ENCODE data around the gene ETFB.

ETFB gene

DNA sequence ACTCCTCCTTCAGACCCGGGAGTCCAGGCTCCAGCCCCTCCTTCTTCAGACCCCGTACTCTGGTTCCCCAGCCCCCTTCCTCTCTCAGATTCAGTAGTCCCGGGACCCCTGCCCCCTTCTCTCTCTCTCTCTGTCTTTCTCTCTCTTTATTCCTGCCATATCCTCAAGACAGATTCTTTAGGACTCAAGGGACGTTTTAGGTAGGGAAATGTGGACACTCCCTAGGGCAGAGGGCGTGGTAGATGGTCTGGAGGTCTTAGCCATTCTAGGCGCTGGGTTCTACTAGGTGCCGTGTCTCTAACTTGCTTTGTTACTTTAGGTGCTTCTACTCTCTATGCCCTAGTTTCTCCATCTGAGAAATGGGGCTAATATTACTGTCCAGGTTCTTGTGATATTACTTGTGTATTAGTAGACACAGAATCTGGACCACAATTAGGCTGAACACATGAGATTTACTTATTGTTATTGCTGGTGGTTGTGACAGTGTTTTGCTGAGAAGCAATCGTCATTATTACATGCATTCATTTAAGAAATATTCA, 25.0 kb upstream of the ETFB start:
- Histone ChIP-seq H3K23ac (ENCODE audit: low read length) (no peak overlapping the region), H3K9me3 (ENCODE audit: insufficient read depth, low read depth, low read length) (no peaks in the 10 kb centered on the region), H2BK5ac (ENCODE audit: low read depth, low read length, poor library complexity) (no peak overlapping the region), H4K8ac (ENCODE audit: low read depth, low read length) (no peak overlapping the region), H2AFZ (ENCODE audit: insufficient read depth, low read length, poor library complexity) (no peak overlapping the region), H4K91ac (ENCODE audit: low read depth, low read length) (no peak overlapping the region), H3K79me2 (ENCODE audit: control insufficient read depth, insufficient read depth, low read length, poor library complexity) (no peaks in the 10 kb centered on the region), H2AK5ac (ENCODE audit: low read length) (no peak overlapping the region), H3K4ac (ENCODE audit: low read depth, low read length) (no peak overlapping the region), H3K4me2 (ENCODE audit: low read length) (no peak overlapping the region), H2BK120ac (ENCODE audit: insufficient read depth, low read length, poor library complexity) (no peak overlapping the region), H3K18ac (ENCODE audit: low read length) (no peak overlapping the region), H3K36me3 (ENCODE audit: control insufficient read depth in 1 of 2, insufficient read depth in 2 of 2, low read length in 2 of 2) (no peaks in the 10 kb centered on the region), H3K79me1 (ENCODE audit: low read length) (peaks cover 4% of the 10 kb centered on the region), H3K27me3 (ENCODE audit: insufficient read depth, low read length) (no peaks in the 10 kb centered on the region), H3K14ac (ENCODE audit: low read length) (no peak overlapping the region), H4K12ac (ENCODE audit: low read depth, low read length) (no peak overlapping the region), H2BK12ac (ENCODE audit: low read length) (no peak overlapping the region), H3K9ac (ENCODE audit: low read length) (no peak overlapping the region), H3K27ac (ENCODE audit: low read depth, low read length) (no peak overlapping the region), H3K4me1 (ENCODE audit: control insufficient read depth in 1 of 2, insufficient read depth in 2 of 2, low read length in 2 of 2) (peaks cover 3 to 8% of the 10 kb centered on the region in 2 experiments), H3K4me3 (ENCODE audit: low read depth, low read length) (no peak overlapping the region)
- DNase-seq, result no peak
- no CpG with 5 or more reads among the region's 8 CpGs for WGBS (ENCODE audit: extremely low coverage, insufficient coverage, insufficient read length)

GRCh38 chr19:51389143-51389542, 23.0 kb upstream of the ETFB start:
- Histone ChIP-seq H3K4me1 (ENCODE audit: control insufficient read depth in 1 of 2, insufficient read depth in 2 of 2, low read length in 2 of 2) (peaks cover 2 to 3% of the 10 kb centered on the region in 2 experiments), H2BK12ac (ENCODE audit: low read length) (no peak overlapping the region), H3K27ac (ENCODE audit: low read depth, low read length) (no peak overlapping the region), H3K4me2 (ENCODE audit: low read length) (no peak overlapping the region), H3K18ac (ENCODE audit: low read length) (no peak overlapping the region), H2BK5ac (ENCODE audit: low read depth, low read length, poor library complexity) (no peak overlapping the region), H3K23ac (ENCODE audit: low read length) (no peak overlapping the region), H3K27me3 (ENCODE audit: insufficient read depth, low read length) (no peaks in the 10 kb centered on the region), H4K8ac (ENCODE audit: low read depth, low read length) (no peak overlapping the region), H3K14ac (ENCODE audit: low read length) (no peak overlapping the region), H3K4me3 (ENCODE audit: low read depth, low read length) (no peak overlapping the region), H4K12ac (ENCODE audit: low read depth, low read length) (no peak overlapping the region), H3K4ac (ENCODE audit: low read depth, low read length) (no peak overlapping the region), H3K79me1 (ENCODE audit: low read length) (peaks cover 4% of the 10 kb centered on the region), H2AK5ac (ENCODE audit: low read length) (no peak overlapping the region), H3K36me3 (ENCODE audit: control insufficient read depth in 1 of 2, insufficient read depth in 2 of 2, low read length in 2 of 2) (no peaks in the 10 kb centered on the region), H2AFZ (ENCODE audit: insufficient read depth, low read length, poor library complexity) (no peak overlapping the region), H4K91ac (ENCODE audit: low read depth, low read length) (no peak overlapping the region), H3K9me3 (ENCODE audit: insufficient read depth, low read depth, low read length) (peaks cover 2% of the 10 kb centered on the region), H2BK120ac (ENCODE audit: insufficient read depth, low read length, poor library complexity) (no peak overlapping the region), H3K79me2 (ENCODE audit: control insufficient read depth, insufficient read depth, low read length, poor library complexity) (no peaks in the 10 kb centered on the region), H3K9ac (ENCODE audit: low read length) (no peak overlapping the region)
- WGBS (ENCODE audit: extremely low coverage, insufficient coverage, insufficient read length), result no CpG with 5 or more reads among the region's 14 CpGs
- DNase-seq, result no peak

DNA sequence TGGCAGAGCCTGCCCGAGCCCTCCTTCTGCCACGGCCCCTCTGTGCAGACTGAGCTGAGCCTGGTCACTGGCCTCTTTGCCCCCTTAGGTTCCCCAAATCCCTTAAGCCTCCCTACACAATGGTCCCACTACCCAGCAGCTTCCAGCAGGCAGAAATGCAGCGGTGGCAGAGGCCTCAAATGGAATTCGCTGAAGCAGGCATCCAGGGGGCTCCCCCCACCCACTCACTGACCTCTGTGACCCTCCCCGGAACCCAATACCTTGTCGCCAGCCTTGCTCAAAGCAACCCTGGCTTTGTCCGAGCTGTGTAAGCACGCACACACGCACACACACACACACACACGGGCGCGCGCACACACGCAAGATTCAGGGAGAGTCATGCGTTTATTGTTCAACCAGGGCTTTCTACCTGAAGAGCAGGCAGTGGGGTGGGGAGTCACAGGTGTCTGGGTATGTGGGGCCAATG, 21.8 kb upstream of the ETFB start, which contains the start of gene LIM2:
Gene LIM2, minus strand, starts transcription at position 51 of the 466 bp plus-strand sequence. CDS start 531 bp downstream, outside the sequence.
- Histone ChIP-seq H2AFZ (ENCODE audit: insufficient read depth, low read length, poor library complexity) (no peak within 1 kb of the TSS), H3K4me2 (ENCODE audit: low read length) (no peak within 1 kb of the TSS), H2BK5ac (ENCODE audit: low read depth, low read length, poor library complexity) (no peak within 1 kb of the TSS), H2AK5ac (ENCODE audit: low read length) (no peak within 1 kb of the TSS), H3K4ac (ENCODE audit: low read depth, low read length) (no peak within 1 kb of the TSS), H4K8ac (ENCODE audit: low read depth, low read length) (no peak within 1 kb of the TSS), H3K36me3 (ENCODE audit: control insufficient read depth in 1 of 2, insufficient read depth in 2 of 2, low read length in 2 of 2) (no peaks in the 10 kb centered on the region), H3K79me1 (ENCODE audit: low read length) (no peaks in the 10 kb centered on the region), H4K12ac (ENCODE audit: low read depth, low read length) (no peak within 1 kb of the TSS), H2BK120ac (ENCODE audit: insufficient read depth, low read length, poor library complexity) (no peak within 1 kb of the TSS), H3K9me3 (ENCODE audit: insufficient read depth, low read depth, low read length) (peaks cover 2% of the 10 kb centered on the region), H3K9ac (ENCODE audit: low read length) (no peak within 1 kb of the TSS), H3K23ac (ENCODE audit: low read length) (no peak within 1 kb of the TSS), H3K27ac (ENCODE audit: low read depth, low read length) (no peak within 1 kb of the TSS), H3K79me2 (ENCODE audit: control insufficient read depth, insufficient read depth, low read length, poor library complexity) (no peaks in the 10 kb centered on the region), H3K4me1 (ENCODE audit: control insufficient read depth in 1 of 2, insufficient read depth in 2 of 2, low read length in 2 of 2) (no peaks in the 10 kb centered on the region), H4K91ac (ENCODE audit: low read depth, low read length) (no peak within 1 kb of the TSS), H3K27me3 (ENCODE audit: insufficient read depth, low read length) (no peaks in the 10 kb centered on the region), H3K18ac (ENCODE audit: low read length) (no peak within 1 kb of the TSS), H3K4me3 (ENCODE audit: low read depth, low read length) (no peak within 1 kb of the TSS), H2BK12ac (ENCODE audit: low read length) (no peak within 1 kb of the TSS), H3K14ac (ENCODE audit: low read length) (no peak within 1 kb of the TSS)
- no peak for DNase-seq
- WGBS (ENCODE audit: extremely low coverage, insufficient coverage, insufficient read length), result no CpG with 5 or more reads among the region's 15 CpGs

DNA sequence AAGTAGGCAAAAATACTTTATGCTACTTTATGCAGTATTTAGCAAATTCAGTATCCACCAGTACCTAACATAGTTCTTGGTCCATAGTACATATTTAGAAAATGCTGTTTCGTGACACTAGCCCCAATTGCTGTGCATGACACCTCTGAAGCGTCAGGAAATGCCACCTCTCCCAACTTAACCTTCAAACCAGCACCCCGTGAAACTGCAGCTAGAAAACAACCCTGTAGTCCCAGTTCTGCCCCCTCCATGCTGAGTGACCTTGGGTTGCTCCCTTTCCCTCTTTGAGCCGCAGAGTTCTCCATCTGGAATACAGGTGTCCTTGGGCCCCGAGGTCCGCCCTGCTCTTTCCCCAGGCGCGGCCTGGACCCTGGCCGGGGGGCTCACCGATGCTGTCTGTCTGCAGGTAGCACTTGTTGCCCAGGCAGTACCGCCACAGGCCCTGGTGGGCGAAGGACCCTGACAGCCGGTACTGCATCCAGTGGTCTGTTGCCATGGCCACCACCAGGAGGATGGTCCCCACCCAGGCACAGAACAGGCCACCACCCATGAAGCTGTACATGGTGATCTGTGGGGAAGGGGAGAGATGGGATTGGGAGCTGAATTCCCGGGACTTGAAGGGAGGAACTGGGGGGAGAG, 20.8 kb upstream of the ETFB start:
- no peak overlapping the region for H2BK12ac ChIP-seq (ENCODE audit: low read length)
- H3K79me1 ChIP-seq (ENCODE audit: low read length), result no peaks in the 10 kb centered on the region
- H3K9ac ChIP-seq (ENCODE audit: low read length), result no peak overlapping the region
- no peaks in the 10 kb centered on the region for H3K36me3 ChIP-seq (ENCODE audit: control insufficient read depth in 1 of 2, insufficient read depth in 2 of 2, low read length in 2 of 2)
- no peak overlapping the region for H4K91ac ChIP-seq (ENCODE audit: low read depth, low read length)
- H3K9me3 ChIP-seq (ENCODE audit: insufficient read depth, low read depth, low read length), result peaks cover 4% of the 10 kb centered on the region
- H3K23ac ChIP-seq (ENCODE audit: low read length), result no peak overlapping the region
- no peak overlapping the region for H3K4me2 ChIP-seq (ENCODE audit: low read length)
- no CpG with 5 or more reads among the region's 14 CpGs for WGBS (ENCODE audit: extremely low coverage, insufficient coverage, insufficient read length)
- no peak for DNase-seq
- H4K12ac ChIP-seq (ENCODE audit: low read depth, low read length), result no peak overlapping the region
- no peak overlapping the region for H3K14ac ChIP-seq (ENCODE audit: low read length)
- H4K8ac ChIP-seq (ENCODE audit: low read depth, low read length), result no peak overlapping the region
- H3K27me3 ChIP-seq (ENCODE audit: insufficient read depth, low read length), result no peaks in the 10 kb centered on the region
- no peaks in the 10 kb centered on the region for H3K79me2 ChIP-seq (ENCODE audit: control insufficient read depth, insufficient read depth, low read length, poor library complexity)
- no peak overlapping the region for H2BK120ac ChIP-seq (ENCODE audit: insufficient read depth, low read length, poor library complexity)
- H2BK5ac ChIP-seq (ENCODE audit: low read depth, low read length, poor library complexity), result no peak overlapping the region
- no peaks in the 10 kb centered on the region for H3K4me1 ChIP-seq (ENCODE audit: control insufficient read depth in 1 of 2, insufficient read depth in 2 of 2, low read length in 2 of 2)
- no peak overlapping the region for H3K27ac ChIP-seq (ENCODE audit: low read depth, low read length)
- no peak overlapping the region for H3K4ac ChIP-seq (ENCODE audit: low read depth, low read length)
- H2AK5ac ChIP-seq (ENCODE audit: low read length), result no peak overlapping the region
- H3K4me3 ChIP-seq (ENCODE audit: low read depth, low read length), result no peak overlapping the region
- no peak overlapping the region for H3K18ac ChIP-seq (ENCODE audit: low read length)
- H2AFZ ChIP-seq (ENCODE audit: insufficient read depth, low read length, poor library complexity), result no peak overlapping the region

All from trophoblast cell (in vitro differentiated cells and primary cell).